Type B pancreatic cell (in vitro differentiated cells): Measurements from ENCODE around the gene OSBPL5. TPM values are rescaled to one million over a fixed set of nuclear protein-coding genes. Genes with fewer than 3 reads are reported as not detected.

Experiments used
- DNase-seq: peaks from one replicate; pipeline ENCODE4 v3.0.0; 2021; ENCODE audit warnings: mixed read lengths; ENCODE audit not compliant: unreplicated experiment; ENCODE audit errors: extremely low spot score
- H3K27ac Mint-ChIP-seq: 2 replicates; pipeline ENCODE4 v1.8.0; 2021; ENCODE audit warnings: mild to moderate bottlenecking, mixed read lengths
- H3K27me3 Mint-ChIP-seq: 2 replicates; pipeline ENCODE4 v1.8.0; 2021; ENCODE audit warnings: mixed read lengths
- H3K36me3 Mint-ChIP-seq: 2 replicates; pipeline ENCODE4 v1.8.0; 2021; ENCODE audit warnings: mixed read lengths
- H3K4me1 Mint-ChIP-seq: one replicate; pipeline ENCODE4 v1.8.0; 2021; ENCODE audit warnings: mixed read lengths; ENCODE audit not compliant: unreplicated experiment
- H3K4me3 Mint-ChIP-seq: 2 replicates; pipeline ENCODE4 v1.8.0; 2021; ENCODE audit warnings: mild to moderate bottlenecking, mixed read lengths
- H3K9me3 Mint-ChIP-seq: 2 replicates; pipeline ENCODE4 v1.8.0; 2021; ENCODE audit warnings: mixed read lengths
- CTCF ChIP-seq: fragments of 200-600 bp; sonication (generic); conservative IDR thresholded peaks from 2 replicates; pipeline ENCODE4 v1.5.0; 2021; ENCODE audit warnings: antibody characterized with exemption, mild to moderate bottlenecking
- total RNA-seq: library from RNA; stranded (reverse); gene quantifications from 2 replicates; pipeline ENCODE4 v1.2.1, GENCODE V29; 2021; ENCODE audit warnings: low replicate concordance

OSBPL5 gene
- total RNA-seq, 1 donor from 2014 or later = 33.1 TPM

- H3K4me1 Mint-ChIP-seq = peaks cover 29% of the 10 kb centered on the region
- no peak overlapping the region for H3K4me3 Mint-ChIP-seq
- no peaks in the 10 kb centered on the region for H3K27me3 Mint-ChIP-seq
- peaks cover 5% of the 10 kb centered on the region for H3K36me3 Mint-ChIP-seq
- no peak for TF ChIP-seq CTCF
- no peak overlapping the region for H3K27ac Mint-ChIP-seq
- no peaks in the 10 kb centered on the region for H3K9me3 Mint-ChIP-seq
- no peak for DNase-seq
These were observed 113.0 kb downstream of the OSBPL5 start for GRCh38 chr11:3052109-3052479.

GRCh38 chr11:3051196-3052108 lies 113.7 kb downstream of the OSBPL5 start:
- TF ChIP-seq CTCF = no peak
- peaks cover 5% of the 10 kb centered on the region for H3K36me3 Mint-ChIP-seq
- peaks cover 29% of the 10 kb centered on the region for H3K4me1 Mint-ChIP-seq
- no peaks in the 10 kb centered on the region for H3K27me3 Mint-ChIP-seq
- H3K4me3 Mint-ChIP-seq = no peak overlapping the region
- no peak overlapping the region for H3K27ac Mint-ChIP-seq
- no peak for DNase-seq
- H3K9me3 Mint-ChIP-seq = no peaks in the 10 kb centered on the region

- Mint-ChIP-seq H3K9me3 (no peaks in the 10 kb centered on the region), H3K36me3 (peaks cover 5% of the 10 kb centered on the region), H3K4me3 (no peak overlapping the region), H3K4me1 (peaks cover 22% of the 10 kb centered on the region), H3K27ac (no peak overlapping the region), H3K27me3 (no peaks in the 10 kb centered on the region)
- DNase-seq = no peak
- no peak for TF ChIP-seq CTCF
These were observed 114.5 kb downstream of the OSBPL5 start for GRCh38 chr11:3050386-3051195.

- no peak for DNase-seq
- H3K27me3 Mint-ChIP-seq = no peaks in the 10 kb centered on the region
- no peak overlapping the region for H3K27ac Mint-ChIP-seq
- H3K9me3 Mint-ChIP-seq = no peaks in the 10 kb centered on the region
- no peak for TF ChIP-seq CTCF
- H3K4me3 Mint-ChIP-seq = no peak overlapping the region
- H3K36me3 Mint-ChIP-seq = peaks cover 5% of the 10 kb centered on the region
- H3K4me1 Mint-ChIP-seq = peaks cover 19% of the 10 kb centered on the region
These were observed 115.5 kb downstream of the OSBPL5 start for GRCh38 chr11:3049430-3050243.

GRCh38 chr11:3047637-3048036 lies 117.5 kb downstream of the OSBPL5 start:
- H3K36me3 Mint-ChIP-seq = no peaks in the 10 kb centered on the region
- H3K9me3 Mint-ChIP-seq = no peaks in the 10 kb centered on the region
- DNase-seq = no peak
- no peak for TF ChIP-seq CTCF
- H3K4me1 Mint-ChIP-seq = peaks cover 13% of the 10 kb centered on the region
- H3K27me3 Mint-ChIP-seq = no peaks in the 10 kb centered on the region
- H3K4me3 Mint-ChIP-seq = no peak overlapping the region
- no peak overlapping the region for H3K27ac Mint-ChIP-seq
